Thymus (tissue), 11 donors: Measurements from ENCODE around the gene RNF224. TPM values are rescaled to one million over a fixed set of nuclear protein-coding genes. Genes with fewer than 3 reads are reported as not detected.
A peak's percentile ranks its signal among the peaks of the same experiment; 100 is the strongest.

Experiments
- DNase-seq, 9 donors: peaks; one replicate each; pipeline ENCODE4 v3.0.0-alpha.2; 2013; ENCODE audit warnings: low spot score in 9 of 9, low read depth in 6 of 9, missing footprints in 1 of 9
- H3K27ac ChIP-seq, 2 donors: one replicate each; pipeline ENCODE4 v1.5.1; 2013; ENCODE audit warnings: control low read depth in 1 of 2, low read depth in 1 of 2, low read length in 1 of 2, mild to moderate bottlenecking in 1 of 2, moderate library complexity in 1 of 2
- H3K27me3 ChIP-seq, 2 donors: one replicate each; pipeline ENCODE4 v1.5.1; 2013; ENCODE audit warnings: low read length in 1 of 2; ENCODE audit not compliant: control insufficient read depth in 2 of 2, insufficient read depth in 1 of 2
- H3K36me3 ChIP-seq, 2 donors: one replicate each; pipeline ENCODE4 v1.5.1; 2013; ENCODE audit warnings: low read length in 1 of 2, mild to moderate bottlenecking in 1 of 2, moderate library complexity in 1 of 2; ENCODE audit not compliant: control insufficient read depth in 2 of 2, insufficient read depth in 2 of 2
- H3K4me1 ChIP-seq, 2 donors: one replicate each; pipeline ENCODE4 v1.5.1; 2013; ENCODE audit warnings: low read length in 2 of 2; ENCODE audit not compliant: control insufficient read depth in 2 of 2, insufficient read depth in 2 of 2
- H3K4me3 ChIP-seq, 2 donors: one replicate each; pipeline ENCODE4 v1.5.1; 2013; ENCODE audit warnings: low read length in 2 of 2, control low read depth in 1 of 2, mild to moderate bottlenecking in 1 of 2
- H3K9me3 ChIP-seq, 2 donors: one replicate each; pipeline ENCODE4 v1.5.1; 2013; ENCODE audit warnings: low read length in 1 of 2, mild to moderate bottlenecking in 1 of 2; ENCODE audit not compliant: control insufficient read depth in 2 of 2, insufficient read depth in 1 of 2
- WGBS: extraction: QIAGEN DNeasy Blood & Tissue Kit; methylation state at CpG from one replicate; pipeline ENCODE4 v1.1.7; 2013; 5-methylcytosine and 5-hydroxymethylcytosine counted together
- polyA plus RNA-seq: library from polyadenylated mRNA; stranded (reverse); fragments of 200-250 nt; gene quantifications from one replicate; pipeline ENCODE4 v1.2.3, GENCODE V29; 2013
- total RNA-seq: library from RNA; stranded (reverse); fragments of 120-200 nt; gene quantifications from one replicate; pipeline ENCODE4 v1.2.4, GENCODE V29; 2013
- donor health status: healthy.

The RNF224 gene
- total and polyA plus RNA-seq, 2 donors: 0.05 to 0.16 TPM

DNA sequence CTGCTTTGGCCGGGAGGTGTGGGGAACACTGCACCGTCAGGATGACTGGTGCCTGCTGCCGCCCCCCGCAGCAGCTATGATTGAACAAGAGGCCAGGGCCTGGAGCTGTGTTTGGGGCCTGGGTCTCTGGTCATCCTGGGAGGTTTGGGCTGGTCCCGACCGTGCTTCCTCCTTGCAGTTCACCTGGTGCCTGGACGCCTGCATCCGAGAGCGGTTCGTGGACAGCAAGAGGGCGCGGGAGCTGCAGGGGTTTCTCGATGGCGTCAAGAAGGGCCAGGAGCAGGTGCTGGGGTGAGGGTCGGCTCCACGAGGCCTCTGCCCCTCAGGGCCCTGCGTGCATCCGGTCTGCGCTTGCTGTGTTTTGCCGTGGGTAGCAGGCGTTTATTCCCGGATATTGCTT lies 36.8 kb downstream of the RNF224 start:
- Histone ChIP-seq H3K27me3 (peaks cover 2 to 15% of the 10 kb centered on the region in 2 donors), H3K9me3 (no peaks in the 10 kb centered on the region), H3K27ac (no peak overlapping the region), H3K4me1 (no peaks in the 10 kb centered on the region), H3K36me3 (peaks cover 43 to 61% of the 10 kb centered on the region in 2 donors), H3K4me3 (no peak overlapping the region)
- DNase-seq: no peak
- 99% methylated on average over 22 of the region's 22 CpGs for WGBS

DNA sequence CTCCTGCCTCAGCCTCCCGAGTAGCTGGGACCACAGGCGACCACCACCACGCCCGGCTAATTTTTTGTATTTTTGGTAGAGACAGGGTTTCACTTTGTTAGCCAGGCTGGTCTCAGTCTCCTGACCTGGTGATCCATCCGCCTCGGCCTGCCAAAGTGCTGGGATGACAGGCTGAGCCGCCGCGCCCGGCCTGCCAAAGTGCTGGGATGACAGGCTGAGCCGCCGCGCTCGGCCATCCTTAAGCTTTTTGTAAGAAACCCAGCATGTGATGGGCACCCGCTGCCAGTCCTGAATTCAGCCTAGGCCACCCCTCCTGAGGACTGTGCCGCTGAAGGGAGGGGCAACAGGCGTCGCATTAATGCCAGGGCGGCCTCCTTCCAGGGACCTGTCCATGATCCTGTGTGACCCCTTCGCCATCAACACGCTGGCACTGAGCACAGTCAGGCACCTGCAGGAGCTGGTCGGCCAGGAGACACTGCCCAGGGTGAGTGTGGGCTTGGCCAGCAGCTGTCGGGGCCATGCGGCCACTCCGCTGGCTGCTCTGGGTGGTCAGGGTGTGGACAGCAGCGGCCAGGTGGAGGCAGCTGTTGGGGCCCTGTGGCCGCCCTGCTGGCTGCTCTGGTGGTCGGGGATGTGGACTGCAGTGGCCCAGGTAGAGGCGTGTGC lies 38.3 kb downstream of the RNF224 start:
- Histone ChIP-seq H3K9me3 (no peaks in the 10 kb centered on the region), H3K36me3 (peaks cover 42 to 67% of the 10 kb centered on the region in 2 donors), H3K27me3 (peaks cover 10 to 26% of the 10 kb centered on the region in 2 donors), H3K4me1 (no peaks in the 10 kb centered on the region), H3K4me3 (no peak overlapping the region), H3K27ac (no peak overlapping the region)
- 95% methylated on average over 29 of the region's 29 CpGs for whole genome bisulfite sequencing
- DNase-seq: no peak

DNA sequence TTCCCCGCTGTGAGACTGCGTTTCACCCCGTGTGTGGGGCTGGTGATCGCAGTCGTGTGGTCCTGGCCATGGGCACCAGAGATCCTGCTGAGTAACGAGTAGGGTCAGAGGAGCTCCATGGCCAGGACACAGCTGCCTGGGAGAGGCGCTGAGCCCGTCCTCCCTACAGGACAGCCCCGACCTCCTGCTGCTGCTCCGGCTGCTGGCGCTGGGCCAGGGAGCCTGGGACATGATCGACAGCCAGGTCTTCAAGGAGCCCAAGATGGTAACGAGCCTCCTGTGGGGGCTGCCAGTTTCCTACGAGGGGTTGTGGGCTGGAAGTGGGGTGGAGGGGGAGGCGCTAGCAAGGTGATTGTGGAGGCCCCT lies 38.8 kb downstream of the RNF224 start:
- H3K27ac ChIP-seq: no peak overlapping the region
- WGBS: 98% methylated on average over 15 of the region's 15 CpGs
- peaks cover 42 to 71% of the 10 kb centered on the region in 2 donors for H3K36me3 ChIP-seq
- H3K27me3 ChIP-seq: peaks cover 10 to 29% of the 10 kb centered on the region in 2 donors
- H3K9me3 ChIP-seq: no peaks in the 10 kb centered on the region
- DNase-seq: no peak
- no peak overlapping the region for H3K4me3 ChIP-seq
- peaks cover 4 to 5% of the 10 kb centered on the region in 2 donors for H3K4me1 ChIP-seq

DNA sequence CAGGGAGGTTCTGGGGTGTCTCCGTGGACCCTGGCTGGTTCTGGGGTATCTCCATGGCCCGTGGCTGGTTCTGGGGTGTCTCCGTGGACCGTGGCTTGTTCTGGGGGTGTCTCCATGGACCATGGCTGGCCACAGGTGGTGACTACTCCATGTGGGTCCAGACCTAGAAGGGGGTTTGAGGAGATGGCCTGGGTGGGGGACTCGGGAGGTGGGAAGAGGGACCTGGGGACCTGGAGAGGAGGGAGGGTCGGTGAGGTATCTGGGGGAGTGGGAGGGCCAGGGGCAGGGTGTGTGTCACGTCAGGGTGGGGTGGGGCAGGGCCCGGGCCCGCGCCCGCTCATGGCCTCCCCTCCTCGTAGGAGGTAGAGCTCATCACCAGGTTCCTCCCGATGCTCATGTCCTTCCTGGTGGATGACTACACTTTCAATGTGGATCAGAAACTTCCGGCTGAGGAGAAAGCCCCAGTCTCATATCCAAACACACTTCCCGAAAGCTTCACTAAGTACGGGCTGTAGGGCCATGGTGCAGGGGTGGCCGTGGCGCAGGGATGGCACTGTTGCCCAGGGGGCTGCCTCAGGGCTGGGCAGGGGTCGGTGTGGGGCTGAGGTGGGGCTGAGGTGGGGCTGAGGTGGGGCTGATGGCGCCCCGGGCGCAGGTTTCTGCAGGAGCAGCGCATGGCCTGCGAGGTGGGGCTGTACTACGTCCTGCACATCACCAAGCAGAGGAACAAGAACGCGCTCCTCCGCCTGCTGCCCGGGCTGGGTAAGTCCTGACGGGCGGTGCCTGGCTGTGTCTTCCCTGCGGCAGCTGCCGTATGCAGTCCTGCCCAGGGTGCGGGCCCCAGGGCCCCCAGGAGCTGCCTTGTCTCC lies 39.5 kb downstream of the RNF224 start:
- H3K27ac ChIP-seq: no peak overlapping the region
- H3K4me1 ChIP-seq: peaks cover 11% of the 10 kb centered on the region in 2 donors
- H3K36me3 ChIP-seq: peaks cover 42 to 71% of the 10 kb centered on the region in 2 donors
- no peak for DNase-seq
- peaks cover 10 to 29% of the 10 kb centered on the region in 2 donors for H3K27me3 ChIP-seq
- H3K9me3 ChIP-seq: no peaks in the 10 kb centered on the region
- H3K4me3 ChIP-seq: no peak overlapping the region
- WGBS: 93% methylated on average over 34 of the region's 34 CpGs

DNA sequence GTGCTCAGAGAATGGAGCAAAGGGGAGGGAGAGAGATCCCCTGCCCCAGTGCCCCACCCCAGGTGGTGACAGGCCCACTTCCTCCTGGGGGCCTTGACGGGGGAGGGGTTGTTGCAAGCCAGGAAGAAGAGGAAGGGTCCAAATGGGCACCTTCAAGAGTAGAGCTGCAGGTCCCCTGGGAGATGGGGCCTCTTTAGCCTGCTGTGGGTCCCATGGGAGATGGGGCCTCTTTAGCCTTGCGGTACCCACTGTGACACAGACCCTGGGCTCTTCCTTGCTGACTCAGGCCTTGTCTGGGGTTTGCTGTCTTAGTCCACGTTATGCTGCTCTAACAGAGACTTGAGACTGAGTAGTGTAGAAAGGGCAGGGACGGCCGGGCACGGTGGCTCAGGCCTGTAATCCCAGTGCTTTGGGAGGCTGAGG lies 40.6 kb downstream of the RNF224 start:
- Histone ChIP-seq H3K4me3 (no peak overlapping the region), H3K4me1 (peaks cover 17 to 22% of the 10 kb centered on the region in 2 donors), H3K27ac (no peak overlapping the region), H3K27me3 (peaks cover 12 to 38% of the 10 kb centered on the region in 2 donors), H3K9me3 (no peaks in the 10 kb centered on the region), H3K36me3 (peaks cover 50 to 80% of the 10 kb centered on the region in 2 donors)
- no peak for DNase-seq
- WGBS: 97% methylated on average over 6 of the region's 6 CpGs

DNA sequence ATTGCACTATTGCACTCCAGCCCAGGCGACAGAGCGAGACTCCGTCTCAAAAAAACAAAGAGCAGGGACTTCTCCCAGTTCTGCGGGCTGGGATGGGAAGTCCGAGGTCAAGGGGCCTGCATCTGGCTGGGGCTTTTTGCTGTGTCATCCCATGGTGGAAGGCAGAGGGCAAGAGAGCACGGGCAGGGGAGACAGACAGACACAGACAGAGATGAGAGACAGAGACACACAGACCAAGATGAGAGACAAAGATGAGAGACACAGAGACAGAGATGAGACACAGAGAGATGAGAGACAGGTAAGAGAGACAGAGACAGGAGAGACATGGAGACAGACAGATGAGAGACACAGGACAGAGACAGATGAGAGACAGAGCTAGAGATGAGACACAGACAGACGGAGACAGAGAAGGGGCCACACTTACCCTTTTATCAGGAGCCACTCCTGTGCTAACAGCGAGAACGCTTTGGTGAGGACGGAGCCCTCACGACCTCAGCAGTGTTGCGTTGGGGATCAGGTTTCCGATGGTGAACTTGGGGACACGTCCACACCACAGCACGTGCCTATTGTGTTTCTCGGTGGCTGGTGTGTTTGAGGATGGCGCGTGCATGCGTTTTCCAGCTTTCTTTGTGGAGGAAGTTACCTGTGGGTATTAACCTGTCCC lies 41.4 kb downstream of the RNF224 start:
- Histone ChIP-seq H3K4me3 (no peak overlapping the region), H3K9me3 (no peaks in the 10 kb centered on the region), H3K4me1 (peaks cover 17 to 22% of the 10 kb centered on the region in 2 donors), H3K36me3 (peaks cover 53 to 79% of the 10 kb centered on the region in 2 donors), H3K27me3 (peaks cover 15 to 42% of the 10 kb centered on the region in 2 donors), H3K27ac (no peak overlapping the region)
- DNase-seq: no peak
- WGBS: 88% methylated on average over 19 of the region's 19 CpGs

DNA sequence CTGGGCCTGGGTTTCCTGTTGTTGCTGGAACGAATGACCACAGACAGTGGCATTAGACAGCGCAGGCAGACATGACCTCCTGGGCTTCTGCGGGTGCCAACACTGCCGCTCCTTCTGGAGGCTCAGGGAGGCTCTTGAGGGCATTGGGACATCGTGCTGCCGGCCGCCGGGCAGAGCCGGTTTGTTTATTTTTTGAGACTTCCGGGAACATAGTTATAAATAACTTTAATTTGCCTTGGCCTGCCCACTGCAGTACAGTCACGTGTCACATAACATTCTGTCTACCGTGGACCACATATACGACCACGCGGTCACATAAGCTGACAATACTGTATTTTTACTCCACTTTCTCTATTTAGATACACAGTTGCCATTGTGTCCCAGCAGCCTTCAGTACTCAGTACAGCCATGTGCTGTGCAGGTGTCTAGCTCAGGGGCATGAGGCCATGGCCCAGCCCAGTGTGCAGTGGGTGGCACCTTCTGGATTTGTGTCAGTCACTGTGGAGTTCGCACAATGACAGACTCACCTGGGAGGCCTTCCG lies 42.0 kb downstream of the RNF224 start:
- Histone ChIP-seq H3K9me3 (no peaks in the 10 kb centered on the region), H3K36me3 (peaks cover 50 to 77% of the 10 kb centered on the region in 2 donors), H3K4me1 (peaks cover 17 to 28% of the 10 kb centered on the region in 2 donors), H3K4me3 (no peak overlapping the region), H3K27me3 (peaks cover 15 to 48% of the 10 kb centered on the region in 2 donors), H3K27ac (no peak overlapping the region)
- no peak for DNase-seq
- WGBS: 95% methylated on average over 17 of the region's 17 CpGs

DNA sequence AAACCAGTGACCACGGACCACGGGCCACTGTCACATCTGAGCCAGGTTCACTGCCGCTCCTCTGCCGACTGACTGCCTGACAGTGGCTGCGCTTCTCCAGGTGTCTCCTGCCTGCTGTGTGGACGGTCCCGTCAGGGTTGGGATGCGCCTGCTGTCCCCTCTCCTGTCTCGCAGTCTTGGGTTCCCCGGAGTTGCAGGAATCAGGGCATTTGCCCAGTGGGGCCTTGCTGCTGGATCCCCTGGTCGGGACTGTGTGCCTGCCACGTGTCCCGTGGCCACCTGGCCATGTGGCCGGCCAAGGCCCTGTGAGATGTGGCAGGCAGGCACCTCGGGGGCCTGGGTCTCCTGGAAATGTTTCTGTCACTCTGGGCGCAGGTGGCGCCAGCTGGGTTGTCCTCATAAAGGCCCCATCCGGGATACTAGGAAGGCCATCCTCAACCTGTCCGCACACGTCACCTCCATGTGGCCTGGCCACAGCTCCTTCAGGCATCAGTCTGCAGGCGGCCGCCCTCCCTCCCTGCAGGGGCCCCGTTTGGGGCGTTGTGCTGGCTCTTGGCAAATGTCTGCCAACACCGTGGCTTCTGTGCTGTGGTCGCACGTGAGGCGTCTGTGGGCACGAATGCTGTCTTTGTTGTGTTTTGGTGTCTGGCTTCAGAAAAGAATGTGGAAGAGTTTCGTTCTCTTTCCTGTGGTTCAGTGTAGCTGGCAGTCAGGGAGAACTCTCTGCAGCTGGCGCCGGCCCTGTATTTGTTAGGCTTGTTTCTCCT lies 43.8 kb downstream of the RNF224 start:
- Histone ChIP-seq H3K4me1 (peaks cover 17 to 28% of the 10 kb centered on the region in 2 donors), H3K27ac (peak overlapping the region in 1 of 2 donors; percentile 25), H3K4me3 (no peak overlapping the region), H3K27me3 (peaks cover 20 to 60% of the 10 kb centered on the region in 2 donors), H3K9me3 (no peaks in the 10 kb centered on the region), H3K36me3 (peaks cover 41 to 62% of the 10 kb centered on the region in 2 donors)
- peak in 7 of 9 donors; percentile 37 to 90 (median 73) for DNase-seq
- 44% methylated on average over 32 of the region's 32 CpGs for WGBS
